GM18858 (cell line): ENCODE measurements around the gene FAM222B.
"Not testable (repeated sequence)": the region's sequence is repeated elsewhere in the genome, so short reads cannot be mapped to it uniquely, and the experiment has no call there.

Experiments
- ATAC-seq: cut with Tn5 transposase; IDR thresholded peaks from one replicate; pipeline ENCODE4 v1.9.1; 2021; ENCODE audit not compliant: unreplicated experiment

The FAM222B gene

GRCh38 chr17:28734712-28735241 is 107.8 kb downstream of the FAM222B start:
- no peak for ATAC-seq

- no peak for ATAC-seq
These were observed 109.2 kb downstream of the FAM222B start for GRCh38 chr17:28733346-28733745.

- ATAC-seq = no peak
These were observed 112.7 kb downstream of the FAM222B start for GRCh38 chr17:28729950-28730330.

- peak; percentile 26 for ATAC-seq
These were observed 114.0 kb downstream of the FAM222B start, which contains the start of gene NEK8 for GRCh38 chr17:28728364-28729200. TSS of gene NEK8 (plus strand) at chr17:28728788. CDS start at chr17:28728814, 26 bp downstream.

- peak; percentile 28 for ATAC-seq
These were observed 115.7 kb downstream of the FAM222B start for GRCh38 chr17:28726627-28727491.

GRCh38 chr17:28726226-28726626 is 116.4 kb downstream of the FAM222B start, which contains the start of gene TLCD1:
TSS of gene TLCD1 (minus strand) at chr17:28726233. CDS start at chr17:28726097, 136 bp downstream.
- ATAC-seq = no peak

GRCh38 chr17:28725660-28726225 is 116.8 kb downstream of the FAM222B start:
- no peak for ATAC-seq

GRCh38 chr17:28725166-28725659 is 117.4 kb downstream of the FAM222B start:
- no peak for ATAC-seq

GRCh38 chr17:28724500-28725165 is 118.0 kb downstream of the FAM222B start:
- no peak for ATAC-seq

GRCh38 chr17:28723836-28724499 is 118.6 kb downstream of the FAM222B start:
- ATAC-seq = not testable (repeated sequence)

- ATAC-seq = no peak
These were observed 119.3 kb downstream of the FAM222B start for GRCh38 chr17:28723159-28723835.

GRCh38 chr17:28722417-28723158 is 120.0 kb downstream of the FAM222B start:
- no peak for ATAC-seq

- ATAC-seq = not testable (repeated sequence)
These were observed 121.6 kb downstream of the FAM222B start for GRCh38 chr17:28720997-28721329.

- no peak for ATAC-seq
These were observed 122.2 kb downstream of the FAM222B start for GRCh38 chr17:28720247-28720996.

- ATAC-seq = no peak
These were observed 123.6 kb downstream of the FAM222B start for GRCh38 chr17:28719021-28719433.

- ATAC-seq = no peak
These were observed 124.1 kb downstream of the FAM222B start for GRCh38 chr17:28718333-28719020.

- no peak for ATAC-seq
These were observed 124.8 kb downstream of the FAM222B start, which contains the start of gene RAB34 for GRCh38 chr17:28717578-28718332. TSS of gene RAB34 (minus strand) at chr17:28717868. CDS start at chr17:28717266, 602 bp downstream.
